Neural progenitor cell (in vitro differentiated cells): ENCODE measurements around the gene RAC2. TPM values are rescaled to one million over a fixed set of nuclear protein-coding genes. Genes with fewer than 3 reads are reported as not detected.

ENCODE experiments used
- DNase-seq: peaks from one replicate; pipeline ENCODE4 v3.0.0-alpha.2; 2016; ENCODE audit warnings: low spot score
- H2AFZ ChIP-seq: fragments of 200-600 bp; sonication (generic); replicated peaks from 2 replicates; pipeline ENCODE4 v1.6.1; 2016; ENCODE audit warnings: antibody characterized with exemption
- H3F3A ChIP-seq: fragments of 200-600 bp; sonication (generic); 2 replicates; pipeline ENCODE4 v1.6.1; 2016; ENCODE audit warnings: antibody characterized with exemption, low read depth
- H3K27ac ChIP-seq: fragments of 200-600 bp; sonication (generic); 2 replicates; pipeline ENCODE4 v1.5.1; 2016; ENCODE audit warnings: mild to moderate bottlenecking
- H3K27me3 ChIP-seq: fragments of 200-600 bp; sonication (generic); 2 replicates; pipeline ENCODE4 v1.6.1; 2016; ENCODE audit warnings: mild to moderate bottlenecking, moderate library complexity
- H3K36me3 ChIP-seq: fragments of 200-600 bp; sonication (generic); 2 replicates; pipeline ENCODE4 v1.5.1; 2016
- H3K4me1 ChIP-seq: fragments of 200-600 bp; sonication (generic); 2 replicates; pipeline ENCODE4 v1.6.1; 2016; ENCODE audit warnings: mixed run types
- H3K4me2 ChIP-seq: fragments of 200-600 bp; sonication (generic); 2 replicates; pipeline ENCODE4 v1.6.1; 2016
- H3K4me3 ChIP-seq: fragments of 200-600 bp; sonication (generic); 2 replicates; pipeline ENCODE4 v1.5.1; 2016
- H3K79me2 ChIP-seq: fragments of 200-600 bp; sonication (generic); 2 replicates; pipeline ENCODE4 v1.6.1; 2016; ENCODE audit warnings: low read depth
- H3K9ac ChIP-seq: fragments of 200-600 bp; sonication (generic); 2 replicates; pipeline ENCODE4 v1.6.1; 2016
- H3K9me3 ChIP-seq: fragments of 200-600 bp; sonication (generic); 2 replicates; pipeline ENCODE4 v1.5.1; 2016; ENCODE audit warnings: low read depth
- H4K20me1 ChIP-seq: fragments of 200-600 bp; sonication (generic); 2 replicates; pipeline ENCODE4 v1.6.1; 2016; ENCODE audit warnings: low read depth
- H3K27ac Mint-ChIP-seq: 3 replicates; pipeline ENCODE4 v1.8.0; 2021; ENCODE audit warnings: mixed read lengths
- H3K27me3 Mint-ChIP-seq: 2 replicates; pipeline ENCODE4 v1.8.0; 2022; ENCODE audit warnings: low read depth, mild to moderate bottlenecking, inconsistent platforms, moderate library complexity, mixed read lengths; ENCODE audit not compliant: insufficient read depth
- H3K36me3 Mint-ChIP-seq: 3 replicates; pipeline ENCODE4 v1.8.0; 2021; ENCODE audit warnings: mixed read lengths
- H3K4me1 Mint-ChIP-seq: 3 replicates; pipeline ENCODE4 v1.8.0; 2021; ENCODE audit warnings: mixed read lengths
- H3K4me3 Mint-ChIP-seq: 3 replicates; pipeline ENCODE4 v1.8.0; 2021; ENCODE audit warnings: mild to moderate bottlenecking, moderate library complexity, mixed read lengths
- H3K9me3 Mint-ChIP-seq: 3 replicates; pipeline ENCODE4 v1.8.0; 2020; ENCODE audit warnings: mixed read lengths
- EZH2 ChIP-seq: fragments of 200-600 bp; sonication (generic); IDR thresholded peaks from 2 replicates; pipeline ENCODE4 v1.6.1; 2017; ENCODE audit warnings: antibody characterized with exemption, mild to moderate bottlenecking, moderate library complexity
- EZH2phosphoT487 ChIP-seq: fragments of 200-600 bp; sonication (generic); IDR thresholded peaks from 2 replicates; pipeline ENCODE4 v1.6.1; 2017; ENCODE audit warnings: antibody characterized with exemption
- total RNA-seq: library from RNA; depleted of rRNA; stranded (reverse); fragments of >200 nt; gene quantifications from 2 replicates; pipeline ENCODE4 v1.2.3, GENCODE V29; 2015; ENCODE audit warnings: low replicate concordance
- TF ChIP-seq, protein P1 (sequence below): fragments of 200-600 bp; sonication (generic); IDR thresholded peaks from 2 replicates; pipeline ENCODE4 v1.5.1; 2017; ENCODE audit warnings: antibody characterized with exemption, mild to moderate bottlenecking

The RAC2 gene
- total RNA-seq, 1 donor from 2014 or later = 1.7 TPM

DNA sequence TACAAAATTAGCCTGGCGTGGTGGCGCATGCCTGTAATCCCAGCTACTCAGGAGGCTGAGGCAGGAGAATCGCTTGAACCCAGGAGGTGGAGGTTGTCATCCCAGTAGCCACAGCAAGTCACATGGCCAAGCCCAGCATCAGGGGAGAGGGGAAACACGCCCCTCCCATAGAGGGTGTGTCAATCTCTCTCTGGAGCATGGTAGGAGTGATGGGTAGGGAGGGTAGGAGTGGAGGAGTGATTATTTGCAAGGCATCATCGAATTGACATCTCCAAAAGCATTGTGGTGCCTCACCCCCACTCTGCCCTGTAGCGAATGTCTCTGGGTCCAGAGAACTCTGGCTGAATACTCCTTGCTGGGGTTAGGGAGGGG lies 25.7 kb downstream of the RAC2 start:
- no peak overlapping the region for H3K9ac ChIP-seq
- peaks cover 6% of the 10 kb centered on the region for H3K4me1 ChIP-seq
- Mint-ChIP-seq H3K9me3 (no peaks in the 10 kb centered on the region), H3K27me3 (peaks cover 20% of the 10 kb centered on the region), H3K4me3 (no peak overlapping the region), H3K4me1 (peaks cover 17% of the 10 kb centered on the region), H3K36me3 (no peaks in the 10 kb centered on the region), H3K27ac (no peak overlapping the region)
- no peak overlapping the region for H3K27ac ChIP-seq
- TF ChIP-seq EZH2phosphoT487 (no peak), EZH2 (no peak)
- TF ChIP-seq, protein P1, sequence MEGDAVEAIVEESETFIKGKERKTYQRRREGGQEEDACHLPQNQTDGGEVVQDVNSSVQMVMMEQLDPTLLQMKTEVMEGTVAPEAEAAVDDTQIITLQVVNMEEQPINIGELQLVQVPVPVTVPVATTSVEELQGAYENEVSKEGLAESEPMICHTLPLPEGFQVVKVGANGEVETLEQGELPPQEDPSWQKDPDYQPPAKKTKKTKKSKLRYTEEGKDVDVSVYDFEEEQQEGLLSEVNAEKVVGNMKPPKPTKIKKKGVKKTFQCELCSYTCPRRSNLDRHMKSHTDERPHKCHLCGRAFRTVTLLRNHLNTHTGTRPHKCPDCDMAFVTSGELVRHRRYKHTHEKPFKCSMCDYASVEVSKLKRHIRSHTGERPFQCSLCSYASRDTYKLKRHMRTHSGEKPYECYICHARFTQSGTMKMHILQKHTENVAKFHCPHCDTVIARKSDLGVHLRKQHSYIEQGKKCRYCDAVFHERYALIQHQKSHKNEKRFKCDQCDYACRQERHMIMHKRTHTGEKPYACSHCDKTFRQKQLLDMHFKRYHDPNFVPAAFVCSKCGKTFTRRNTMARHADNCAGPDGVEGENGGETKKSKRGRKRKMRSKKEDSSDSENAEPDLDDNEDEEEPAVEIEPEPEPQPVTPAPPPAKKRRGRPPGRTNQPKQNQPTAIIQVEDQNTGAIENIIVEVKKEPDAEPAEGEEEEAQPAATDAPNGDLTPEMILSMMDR = no peak
- no peaks in the 10 kb centered on the region for H3K27me3 ChIP-seq
- no peaks in the 10 kb centered on the region for H3F3A ChIP-seq
- no peak overlapping the region for H2AFZ ChIP-seq
- H3K36me3 ChIP-seq = no peaks in the 10 kb centered on the region
- no peak overlapping the region for H3K4me3 ChIP-seq
- H3K4me2 ChIP-seq = no peak overlapping the region
- H3K9me3 ChIP-seq = no peaks in the 10 kb centered on the region
- no peaks in the 10 kb centered on the region for H3K79me2 ChIP-seq
- no peaks in the 10 kb centered on the region for H4K20me1 ChIP-seq
- DNase-seq = no peak

DNA sequence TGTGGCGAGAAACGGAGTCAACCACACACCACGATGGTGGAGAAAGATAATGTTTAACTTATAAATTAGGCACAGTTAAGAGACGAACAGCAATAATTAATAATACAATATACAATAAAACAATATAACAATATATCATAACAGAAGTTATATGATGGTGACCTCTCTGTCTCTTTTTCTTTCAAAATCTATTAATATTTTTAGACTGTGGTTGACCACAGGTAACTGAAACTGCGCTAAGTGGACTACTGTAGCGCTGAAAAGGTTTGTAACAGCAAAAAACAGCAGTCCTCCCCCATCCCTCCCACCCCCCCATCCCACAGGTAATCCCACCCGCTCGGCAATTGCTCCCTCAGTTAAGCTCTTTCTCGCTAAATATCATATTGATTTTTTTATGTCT lies 28.2 kb downstream of the RAC2 start:
- Mint-ChIP-seq H3K27ac (no peak overlapping the region), H3K4me1 (peaks cover 38% of the 10 kb centered on the region), H3K4me3 (no peak overlapping the region), H3K27me3 (peaks cover 16% of the 10 kb centered on the region), H3K36me3 (no peaks in the 10 kb centered on the region), H3K9me3 (no peaks in the 10 kb centered on the region)
- H2AFZ ChIP-seq = no peak overlapping the region
- no peaks in the 10 kb centered on the region for H3K79me2 ChIP-seq
- TF ChIP-seq, protein P1 = no peak
- TF ChIP-seq EZH2 = no peak
- H3K27ac ChIP-seq = no peak overlapping the region
- H3F3A ChIP-seq = no peaks in the 10 kb centered on the region
- H3K36me3 ChIP-seq = no peaks in the 10 kb centered on the region
- no peak overlapping the region for H3K4me3 ChIP-seq
- DNase-seq = no peak
- H3K9me3 ChIP-seq = no peaks in the 10 kb centered on the region
- H4K20me1 ChIP-seq = no peaks in the 10 kb centered on the region
- H3K4me2 ChIP-seq = no peak overlapping the region
- no peak overlapping the region for H3K9ac ChIP-seq
- no peaks in the 10 kb centered on the region for H3K27me3 ChIP-seq
- peaks cover 21% of the 10 kb centered on the region for H3K4me1 ChIP-seq

DNA sequence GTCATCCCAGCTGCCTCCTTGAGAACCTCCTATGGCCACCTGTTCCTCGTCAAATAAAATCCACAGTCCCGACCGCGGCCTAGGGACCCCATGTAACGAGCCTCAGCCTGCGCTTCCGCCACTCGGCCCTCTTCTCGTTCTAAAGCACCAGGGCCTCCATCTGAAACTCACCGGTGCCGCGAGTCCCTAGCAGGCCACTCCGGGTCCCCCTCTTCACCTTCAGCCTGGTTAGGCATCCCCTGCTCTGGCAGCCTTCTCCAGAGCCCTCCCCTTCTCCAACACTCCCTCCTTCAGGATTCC lies 29.4 kb downstream of the RAC2 start:
- peaks cover 21% of the 10 kb centered on the region for H3K4me1 ChIP-seq
- no peak overlapping the region for H3K4me2 ChIP-seq
- no peak overlapping the region for H3K27ac ChIP-seq
- Mint-ChIP-seq H3K27me3 (peaks cover 16% of the 10 kb centered on the region), H3K36me3 (no peaks in the 10 kb centered on the region), H3K4me3 (peak overlapping the region; percentile 31), H3K4me1 (peaks cover 44% of the 10 kb centered on the region), H3K27ac (no peak overlapping the region), H3K9me3 (no peaks in the 10 kb centered on the region)
- no peak overlapping the region for H2AFZ ChIP-seq
- TF ChIP-seq EZH2phosphoT487 = no peak
- TF ChIP-seq, protein P1 = no peak
- no peak for TF ChIP-seq EZH2
- H3K4me3 ChIP-seq = no peak overlapping the region
- H3K27me3 ChIP-seq = no peaks in the 10 kb centered on the region
- no peak overlapping the region for H3K9ac ChIP-seq
- H4K20me1 ChIP-seq = no peaks in the 10 kb centered on the region
- H3K36me3 ChIP-seq = no peaks in the 10 kb centered on the region
- H3K79me2 ChIP-seq = no peaks in the 10 kb centered on the region
- no peaks in the 10 kb centered on the region for H3K9me3 ChIP-seq
- DNase-seq = no peak
- no peaks in the 10 kb centered on the region for H3F3A ChIP-seq
